Measurements from ENCODE around the gene HBE1. TPM values are rescaled to one million over a fixed set of nuclear protein-coding genes. Genes with fewer than 3 reads are reported as not detected.

Gene HBE1
- total and polyA plus RNA-seq, 2 of the 4 experiments (the other 2 are of a cell fraction) = 3.2 to 12.7 TPM

GRCh38 chr11:5252192-5252918, 17.4 kb downstream of the HBE1 start:
- no peak overlapping the region for H4K91ac ChIP-seq (ENCODE audit: insufficient read depth, low read depth, low read length)
- no peaks in the 10 kb centered on the region for H3K27me3 ChIP-seq (ENCODE audit: control insufficient read depth, insufficient read depth, low read length)
- POLR2A ChIA-PET (ENCODE audit: unreplicated experiment) = no interaction called here
- no peaks in the 10 kb centered on the region for H3K36me3 ChIP-seq (ENCODE audit: control insufficient read depth, insufficient read depth, low read length)
- no peak overlapping the region for H3K27ac ChIP-seq (ENCODE audit: insufficient read depth, low read length)
- CTCF ChIA-PET = no interaction called here
- H2AK9ac ChIP-seq (replicated peaks; ENCODE audit: low read depth, low read length, poor library complexity) = no peak overlapping the region
- no peak overlapping the region for H4K5ac ChIP-seq (ENCODE audit: low read depth, low read length)
- in situ Hi-C loops (cut with MboI; ENCODE audit: low sequenced_read_pairs) (no loop called here), dilution Hi-C loops (cut with HindIII; ENCODE audit: low sequenced_read_pairs, unreplicated experiment) (no loop called here), intact Hi-C loops (cut with micrococcal nuclease) (no loop called here)
- no peak overlapping the region for H2BK120ac ChIP-seq (ENCODE audit: low read depth, low read length)
- 0 out of 3 replicates have a peak overlapping the region, but pooled peaks have one; percentile 37 for H2BK15ac ChIP-seq (ENCODE audit: low read depth, low read length)
- no peak overlapping the region for H2BK20ac ChIP-seq (ENCODE audit: low read depth, low read length)
- H4K20me1 ChIP-seq (ENCODE audit: insufficient read depth, low read length) = no peaks in the 10 kb centered on the region
- H3K4me3 ChIP-seq (ENCODE audit: insufficient read depth, low read depth, low read length) = no peak overlapping the region
- TF ChIP-seq CTCF (conservative IDR thresholded peaks at IDR 0.05; ENCODE audit: low read depth, low read length) = no peak
- no peak for TF ChIP-seq SMC3 (IDR thresholded peaks at IDR 0.05; ENCODE audit: low read depth, low read length)
- TF ChIP-seq USF2 (IDR thresholded peaks at IDR 0.05; ENCODE audit: low read depth, low read length) = no peak
- TF ChIP-seq RFX5 (IDR thresholded peaks at IDR 0.05; ENCODE audit: low read depth, low read length) = no peak
- TF ChIP-seq MXI1 (IDR thresholded peaks at IDR 0.05; ENCODE audit: borderline replicate concordance, low read depth, low read length) = no peak
- TF ChIP-seq ELK1 (IDR thresholded peaks at IDR 0.05; ENCODE audit: borderline replicate concordance, low read depth, low read length) = no peak
- TF ChIP-seq BHLHE40 (IDR thresholded peaks at IDR 0.05; ENCODE audit: low read depth, low read length) = no peak
- no peak for TF ChIP-seq CHD1 (IDR thresholded peaks at IDR 0.05; ENCODE audit: low read depth, low read length)
- no peak overlapping the region for H3K4ac ChIP-seq (ENCODE audit: low read depth, low read length)
- DNase-seq (no peak), ATAC-seq (ENCODE audit: low read depth) (no peak)
- no TSS peak for BruUV-seq (replicated peaks)
- no peaks in the 10 kb centered on the region for H3K79me1 ChIP-seq (ENCODE audit: low read depth in 1 of 2, low read length in 2 of 2)
- H3K56ac ChIP-seq (ENCODE audit: extremely low read depth, insufficient read depth, low read length) = no peak overlapping the region
- H3K4me1 ChIP-seq (ENCODE audit: control insufficient read depth, insufficient read depth, low read length) = no peaks in the 10 kb centered on the region
- no peak overlapping the region; the same call in 1 of the 2 replicates for H3K18ac ChIP-seq (ENCODE audit: low read depth, low read length)
- H3K9me1 ChIP-seq (ENCODE audit: insufficient read depth, low read length) = peaks cover 2% of the 10 kb centered on the region; the same call in 1 of the 2 replicates
- no peak overlapping the region for H2AFZ ChIP-seq (replicated peaks; ENCODE audit: low read length, poor library complexity)
- H3K14ac ChIP-seq (replicated peaks; ENCODE audit: low read depth, low read length) = no peak overlapping the region
- no peak overlapping the region for H3K4me2 ChIP-seq (ENCODE audit: low read depth, low read length)
- H3K9me3 ChIP-seq (ENCODE audit: control insufficient read depth, insufficient read depth, low read length) = no peaks in the 10 kb centered on the region
- H4K8ac ChIP-seq (ENCODE audit: low read depth in 2 of 2, low read length in 2 of 2) = no peak overlapping the region
- no peak overlapping the region for H2AK5ac ChIP-seq (ENCODE audit: low read depth, low read length)
- H2BK5ac ChIP-seq (ENCODE audit: low read depth, low read length, poor library complexity, severe bottlenecking) = no peak overlapping the region
- no peak overlapping the region for H3K23ac ChIP-seq (ENCODE audit: low read depth, low read length)
- H3K9ac ChIP-seq (ENCODE audit: low read depth, low read length) = no peak overlapping the region
- 87% methylated on average over 3 of the region's 9 CpGs; no CpG with 5 or more reads in 1 of the 2 experiments for WGBS, 2 experiments (ENCODE audit: extremely low coverage in 2 of 2, insufficient read length in 1 of 2)
